Middle frontal gyrus (tissue), 1 donor: ENCODE measurements around the gene KRT85.
"Not testable (repeated sequence)": the region's sequence is repeated elsewhere in the genome, so short reads cannot be mapped to it uniquely, and the experiment has no call there.

Experiments used
- DNase-seq: peaks from one replicate; pipeline ENCODE4 v3.0.0-alpha.2; 2015; ENCODE audit warnings: low spot score; ENCODE audit errors: extremely low spot score

KRT85 gene

DNA sequence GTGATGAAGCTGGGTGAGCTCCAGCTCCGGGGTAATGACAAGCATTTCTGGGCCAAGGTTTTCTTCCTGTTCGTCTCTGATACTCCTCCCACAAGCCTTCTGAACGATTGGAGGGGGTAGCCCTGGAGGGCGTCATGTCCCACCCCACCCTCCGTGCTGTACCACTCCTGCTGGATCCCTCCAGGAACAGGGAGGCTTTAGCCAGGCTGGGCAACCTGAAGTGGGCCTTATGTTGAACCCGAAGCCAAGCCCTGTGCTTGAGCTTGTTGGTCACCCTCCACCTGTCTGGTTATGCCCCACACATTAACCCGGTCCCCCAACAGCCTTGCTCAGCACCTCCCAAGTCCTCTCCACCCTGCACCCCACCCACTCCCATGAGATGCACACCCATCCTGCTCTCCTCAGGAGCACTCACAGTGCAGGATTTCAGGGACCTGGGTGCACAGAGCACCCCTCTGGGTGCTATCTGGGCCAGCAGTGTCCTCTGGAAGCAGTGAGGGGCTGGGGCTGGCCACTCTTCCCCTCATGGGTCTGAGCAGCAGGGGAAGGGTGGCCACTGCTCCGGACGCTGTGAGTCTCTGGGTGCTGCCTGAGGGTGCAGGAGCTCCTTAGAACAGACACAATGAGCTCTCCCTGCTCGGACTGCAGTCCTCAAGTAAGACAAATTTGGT lies 39.3 kb downstream of the KRT85 start:
- no peak for DNase-seq

GRCh38 chr12:52327052-52327829 lies 40.0 kb downstream of the KRT85 start:
- DNase-seq: peak; percentile 65

DNA sequence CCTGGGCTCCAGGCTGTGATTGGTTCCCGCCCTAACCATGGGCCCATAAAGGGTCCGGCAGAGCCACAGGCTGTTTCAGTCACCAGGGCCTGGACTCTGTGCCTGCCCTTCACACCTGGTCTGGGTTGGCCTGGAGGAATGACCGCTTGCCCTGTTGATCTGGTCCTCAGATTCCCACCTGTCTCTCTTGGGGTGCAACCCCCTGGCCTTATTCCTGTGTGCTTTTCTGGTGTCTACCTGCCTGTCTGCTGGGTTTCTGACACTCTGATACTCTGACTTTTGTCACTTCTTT lies 43.2 kb downstream of the KRT85 start:
- no peak for DNase-seq

- DNase-seq: no peak
Measured at GRCh38 chr12:52323416-52324152, 43.7 kb downstream of the KRT85 start.

- no peak for DNase-seq
Measured at GRCh38 chr12:52323001-52323400, 44.3 kb downstream of the KRT85 start.

- no peak for DNase-seq
Measured at GRCh38 chr12:52322069-52322468, 45.2 kb downstream of the KRT85 start.

GRCh38 chr12:52321418-52321817 lies 45.9 kb downstream of the KRT85 start:
- DNase-seq: no peak

DNA sequence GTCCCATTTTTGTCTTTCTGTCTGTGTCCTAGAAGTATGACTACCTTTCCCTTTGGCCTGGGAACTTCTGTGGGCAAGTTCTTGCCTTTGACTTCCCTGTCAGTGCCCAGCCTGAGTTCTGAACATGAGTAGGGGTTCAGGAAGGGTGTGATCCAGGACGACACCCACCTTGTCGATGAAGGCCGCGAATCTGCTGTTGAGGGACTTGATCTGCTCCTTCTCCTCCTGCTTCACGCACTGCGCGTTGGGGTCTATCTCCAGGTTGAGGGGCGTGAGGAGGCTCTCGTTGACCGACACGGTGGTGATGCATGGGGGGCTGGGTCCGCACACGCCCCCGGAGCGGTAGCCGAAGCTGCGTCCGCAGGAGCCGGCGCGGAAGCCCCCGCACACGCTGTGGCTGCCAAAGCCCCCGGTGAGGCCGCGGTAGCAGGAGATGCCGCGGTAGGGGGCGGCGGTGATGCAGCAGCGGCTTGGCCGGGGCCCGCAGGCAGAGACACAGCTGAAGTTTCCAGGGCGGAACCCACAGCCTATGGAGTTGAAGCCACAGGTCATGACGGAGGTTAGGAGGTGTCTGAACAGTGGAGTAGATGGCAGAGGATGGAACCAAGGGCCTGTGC lies 46.4 kb downstream of the KRT85 start, which contains the start of gene KRT83:
TSS of gene KRT83 (minus strand) at position 615 of the 617 bp plus-strand sequence. CDS start at position 552, 63 bp downstream.
- no peak for DNase-seq

GRCh38 chr12:52319097-52319496 lies 48.2 kb downstream of the KRT85 start:
- no peak for DNase-seq

DNA sequence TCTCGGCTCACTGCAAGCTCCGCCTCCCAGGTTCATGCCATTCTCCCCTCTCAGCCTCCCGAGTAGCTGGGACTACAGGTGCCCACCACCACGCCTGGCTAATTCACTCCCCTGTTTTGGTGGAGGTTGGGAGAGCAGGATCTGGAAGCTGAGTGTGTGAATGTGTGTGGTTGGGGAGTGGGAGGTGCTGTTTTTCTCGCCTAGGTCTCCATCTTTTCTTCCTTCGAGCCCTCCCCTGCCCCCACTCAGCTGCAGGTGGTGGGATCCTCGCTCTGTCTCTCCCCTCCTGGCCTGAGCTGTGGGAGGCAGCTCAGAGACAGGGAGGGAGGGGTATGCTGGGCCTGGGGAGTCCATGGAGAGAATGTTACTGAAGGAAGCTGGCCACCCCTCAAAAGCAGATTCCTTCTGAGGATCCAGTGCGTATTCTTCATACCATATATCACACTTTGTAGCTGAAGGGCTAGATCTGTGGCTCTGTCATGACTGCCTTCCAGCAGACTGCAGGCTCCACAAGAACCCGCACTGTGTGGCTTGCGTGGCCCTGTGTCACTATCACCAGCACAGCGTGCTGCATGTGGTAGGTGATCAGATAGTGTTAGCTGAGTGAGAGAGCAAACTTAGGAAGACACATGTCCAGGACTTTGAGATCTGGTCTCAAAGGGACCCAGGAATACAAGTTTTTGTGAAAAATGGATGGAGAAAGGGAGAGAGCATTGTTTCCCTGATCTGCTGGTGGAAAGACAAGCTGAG lies 48.9 kb downstream of the KRT85 start:
- no peak for DNase-seq

GRCh38 chr12:52317468-52318052 lies 49.7 kb downstream of the KRT85 start:
- no peak for DNase-seq

DNA sequence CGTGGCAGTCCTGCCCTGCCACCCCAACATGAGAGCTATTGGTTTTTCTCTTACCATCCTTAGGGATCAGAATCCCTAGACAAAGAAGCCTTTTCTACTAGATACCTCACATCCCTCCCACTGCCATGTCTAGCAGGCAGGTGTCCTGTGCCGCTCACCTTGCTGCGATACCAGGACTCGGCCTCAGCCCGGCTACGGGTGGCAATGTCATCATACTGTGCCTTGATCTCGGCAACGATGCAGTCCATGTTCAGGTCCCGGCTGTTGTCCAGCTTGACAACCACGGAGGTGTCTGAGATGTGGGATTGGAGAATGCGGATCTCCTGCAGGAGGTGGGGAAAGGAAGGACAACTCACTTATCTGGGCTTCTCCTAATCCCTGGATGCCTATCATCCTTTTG lies 50.6 kb downstream of the KRT85 start:
- no peak for DNase-seq

DNA sequence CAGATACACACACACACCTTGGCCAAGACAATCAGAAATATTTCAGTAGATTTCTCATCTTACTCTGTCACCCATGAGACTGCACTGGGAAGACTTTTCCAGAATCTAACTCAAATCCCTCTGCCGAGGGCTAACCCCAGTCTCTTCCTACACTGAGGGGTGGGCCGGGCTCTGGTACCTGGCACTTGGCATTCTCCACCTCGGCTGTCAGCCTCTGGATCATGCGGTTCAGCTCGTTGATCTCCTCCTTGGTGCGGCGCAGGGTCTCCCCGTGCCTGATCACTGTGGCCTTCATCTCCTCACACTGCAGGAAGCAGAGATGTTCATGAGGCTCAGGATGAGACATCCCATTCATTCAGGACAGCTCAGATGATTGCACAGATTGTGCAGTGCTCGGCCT lies 51.0 kb downstream of the KRT85 start:
- no peak for DNase-seq

DNA sequence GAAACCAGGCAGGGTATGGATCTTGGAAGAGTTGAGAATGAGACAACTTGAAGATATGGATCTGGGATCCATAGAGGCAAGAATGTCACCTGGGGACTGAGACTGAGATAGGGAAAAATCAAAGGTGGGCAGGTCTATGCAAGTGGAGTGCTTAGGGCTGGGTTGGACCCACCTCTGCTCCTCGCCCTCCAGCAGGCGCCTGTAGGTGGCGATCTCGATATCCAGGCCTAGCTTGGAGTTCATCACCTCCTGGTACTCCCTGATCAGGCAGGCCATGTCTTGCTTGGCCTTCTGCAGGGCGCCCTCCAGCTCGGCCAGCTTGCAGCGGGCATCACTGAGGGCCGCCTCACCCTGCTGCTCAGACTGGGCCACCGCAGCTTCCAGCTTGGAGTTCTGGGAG lies 51.6 kb downstream of the KRT85 start:
- DNase-seq: not testable (repeated sequence)

DNA sequence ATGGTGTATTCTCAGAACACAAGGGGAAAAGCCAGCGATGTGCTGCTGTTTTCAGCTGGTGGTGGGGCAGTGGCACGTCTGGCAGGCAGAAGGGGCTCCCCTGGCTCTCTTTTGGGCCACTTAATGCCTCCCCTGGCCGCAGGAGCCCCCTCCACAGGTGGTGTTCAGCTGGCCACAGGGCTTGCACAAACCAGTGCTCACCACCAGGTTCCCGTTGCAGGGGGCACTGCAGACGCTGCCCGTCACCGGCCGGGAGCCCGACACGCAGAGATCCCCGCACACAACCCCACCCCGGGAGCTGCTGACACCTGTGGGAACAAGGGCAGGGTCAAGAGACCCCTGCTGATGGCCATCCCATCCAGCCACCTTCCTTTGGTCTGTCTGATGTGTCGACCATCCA lies 52.8 kb downstream of the KRT85 start:
- no peak for DNase-seq

- DNase-seq: no peak
Measured at GRCh38 chr12:52313926-52314325, 53.4 kb downstream of the KRT85 start.

DNA sequence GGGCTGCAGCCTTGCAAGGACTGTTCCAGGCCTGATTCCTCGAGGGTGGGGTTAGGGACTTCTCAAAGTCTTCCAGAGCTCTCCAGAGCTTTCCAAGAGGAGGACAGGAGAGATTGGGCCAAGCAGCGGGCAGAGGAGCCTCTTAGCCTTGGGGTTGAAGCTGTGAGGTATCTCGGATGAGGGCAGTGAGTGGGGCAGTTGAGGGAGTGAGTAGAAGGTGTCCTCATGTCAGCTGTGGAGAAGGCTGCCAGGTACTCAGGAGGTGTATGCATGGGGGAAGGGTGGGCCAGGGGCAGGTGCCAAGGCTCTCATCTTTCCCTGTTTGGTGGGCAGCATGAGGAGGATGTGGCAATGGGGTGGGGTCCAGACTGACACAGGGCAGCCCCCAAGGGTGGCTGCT lies 53.8 kb downstream of the KRT85 start:
- no peak for DNase-seq

- DNase-seq: no peak
Measured at GRCh38 chr12:52312086-52312485, 55.2 kb downstream of the KRT85 start.

DNA sequence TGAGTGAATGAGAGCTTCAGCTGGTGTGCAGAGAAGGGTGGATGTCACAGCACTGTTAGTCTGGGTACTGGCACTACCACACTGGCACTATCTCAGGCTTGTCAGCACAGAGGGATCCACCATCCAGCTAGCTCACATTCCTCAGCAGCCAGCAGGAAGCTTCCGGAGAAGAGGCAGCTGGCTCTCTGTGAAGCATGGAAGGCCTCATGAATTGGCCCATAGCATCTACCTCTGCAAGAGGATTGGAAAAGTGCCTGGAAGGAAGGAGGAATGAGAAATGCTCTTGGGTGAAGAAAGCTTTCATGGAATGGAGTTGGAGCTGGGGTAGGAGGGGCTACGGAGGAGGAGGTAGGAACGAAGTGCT lies 56.0 kb downstream of the KRT85 start:
- DNase-seq: no peak

GRCh38 chr12:52310622-52311284 lies 56.5 kb downstream of the KRT85 start:
- DNase-seq: no peak
